ENCODE measurements around the gene LTBP2. TPM values are rescaled to one million over a fixed set of nuclear protein-coding genes. Genes with fewer than 3 reads are reported as not detected.

LTBP2 gene
- total RNA-seq, 1 donor from 2014 or later: 6.6 TPM

- Histone ChIP-seq H3K4me3 (ENCODE audit: low read depth, low read length) (no peak overlapping the region), H3K27me3 (ENCODE audit: control insufficient read depth, insufficient read depth, low read length) (no peaks in the 10 kb centered on the region), H3K36me3 (ENCODE audit: control insufficient read depth, insufficient read depth, low read length) (no peaks in the 10 kb centered on the region)
- DNase-seq (ENCODE audit: low read depth): no peak
- no peak for FAIRE-seq
- TF ChIP-seq CTCF (IDR thresholded peaks at IDR 0.05; ENCODE audit: insufficient read depth, low read length, severe bottlenecking): no peak
Measured at GRCh38 chr14:74615735-74616134, 3.7 kb upstream of the LTBP2 start.

GRCh38 chr14:74614508-74615495 lies 2.8 kb upstream of the LTBP2 start:
- DNase-seq (ENCODE audit: low read depth): peak; percentile 50
- Histone ChIP-seq H3K36me3 (ENCODE audit: control insufficient read depth, insufficient read depth, low read length) (no peaks in the 10 kb centered on the region), H3K27me3 (ENCODE audit: control insufficient read depth, insufficient read depth, low read length) (no peaks in the 10 kb centered on the region), H3K4me3 (ENCODE audit: low read depth, low read length) (no peak overlapping the region)
- no peak for TF ChIP-seq CTCF (IDR thresholded peaks at IDR 0.05; ENCODE audit: insufficient read depth, low read length, severe bottlenecking)
- FAIRE-seq: no peak

- H3K36me3 ChIP-seq (ENCODE audit: control insufficient read depth, insufficient read depth, low read length): no peaks in the 10 kb centered on the region
- H3K27me3 ChIP-seq (ENCODE audit: control insufficient read depth, insufficient read depth, low read length): no peaks in the 10 kb centered on the region
- H3K4me3 ChIP-seq (ENCODE audit: low read depth, low read length): no peak overlapping the region
- DNase-seq (ENCODE audit: low read depth) (no peak), FAIRE-seq (no peak)
- no peak for TF ChIP-seq CTCF (IDR thresholded peaks at IDR 0.05; ENCODE audit: insufficient read depth, low read length, severe bottlenecking)
Measured at GRCh38 chr14:74613211-74613914, 1.3 kb upstream of the LTBP2 start.

- TF ChIP-seq CTCF (IDR thresholded peaks at IDR 0.05; ENCODE audit: insufficient read depth, low read length, severe bottlenecking): no peak
- no peaks in the 10 kb centered on the region for H3K27me3 ChIP-seq (ENCODE audit: control insufficient read depth, insufficient read depth, low read length)
- no peaks in the 10 kb centered on the region for H3K36me3 ChIP-seq (ENCODE audit: control insufficient read depth, insufficient read depth, low read length)
- peak overlapping the region; percentile 68 for H3K4me3 ChIP-seq (ENCODE audit: low read depth, low read length)
- DNase-seq (ENCODE audit: low read depth): no peak
- FAIRE-seq: no peak
Measured at GRCh38 chr14:74612350-74613021, 449 bp upstream of the LTBP2 start.

- no peak for TF ChIP-seq CTCF (IDR thresholded peaks at IDR 0.05; ENCODE audit: insufficient read depth, low read length, severe bottlenecking)
- H3K36me3 ChIP-seq (ENCODE audit: control insufficient read depth, insufficient read depth, low read length): no peaks in the 10 kb centered on the region
- peak overlapping the region; percentile 68 for H3K4me3 ChIP-seq (ENCODE audit: low read depth, low read length)
- DNase-seq (ENCODE audit: low read depth) (no peak), FAIRE-seq (no peak)
- no peaks in the 10 kb centered on the region for H3K27me3 ChIP-seq (ENCODE audit: control insufficient read depth, insufficient read depth, low read length)
Measured at GRCh38 chr14:74610866-74611649, 979 bp downstream of the LTBP2 start.

All from bronchial epithelial cell (primary cell).